AG09319 (cell line): ENCODE measurements around the gene SERPIND1.

Experiments
- DNase-seq: peaks from one replicate; pipeline ENCODE4 v3.0.0-alpha.2; 2010; ENCODE audit warnings: low read depth; ENCODE audit errors: extremely low read depth
- CTCF ChIP-seq: IDR thresholded peaks from 2 replicates; pipeline ENCODE4 v1.5.1; 2011; ENCODE audit warnings: low read depth, mild to moderate bottlenecking, inconsistent platforms, low read length, moderate library complexity

The SERPIND1 gene

GRCh38 chr22:20738394-20739089 is 35.4 kb upstream of the SERPIND1 start:
- TF ChIP-seq CTCF = no peak
- DNase-seq = no peak

- no peak for DNase-seq
- TF ChIP-seq CTCF = no peak
Observed at GRCh38 chr22:20740222-20740951, 33.5 kb upstream of the SERPIND1 start.

- TF ChIP-seq CTCF = no peak
- DNase-seq = no peak
Observed at GRCh38 chr22:20741008-20741633, 32.8 kb upstream of the SERPIND1 start.

- no peak for DNase-seq
- peak; percentile 56 for TF ChIP-seq CTCF
Observed at GRCh38 chr22:20741634-20742581, 32.0 kb upstream of the SERPIND1 start.

GRCh38 chr22:20742764-20743163 is 31.1 kb upstream of the SERPIND1 start:
- DNase-seq = no peak

GRCh38 chr22:20744456-20744855 is 29.5 kb upstream of the SERPIND1 start:
- no peak for TF ChIP-seq CTCF
- no peak for DNase-seq

More at GRCh38 chr22:20742764-20743163, 31.1 kb upstream of the SERPIND1 start:
- no peak for TF ChIP-seq CTCF
